Measurements from ENCODE around the gene TRMT5.

Gene TRMT5

GRCh38 chr14:60963761-60964160 lies 17.1 kb downstream of the TRMT5 start:
- no peak for DNase-seq (ENCODE audit: low spot score)

- DNase-seq (ENCODE audit: low spot score), result no peak
Observed at GRCh38 chr14:60958146-60958545, 22.7 kb downstream of the TRMT5 start.

GRCh38 chr14:60956632-60957031 lies 24.2 kb downstream of the TRMT5 start:
- no peak for DNase-seq (ENCODE audit: low spot score)

- DNase-seq (ENCODE audit: low spot score), result no peak
Observed at GRCh38 chr14:60956202-60956601, 24.7 kb downstream of the TRMT5 start.

GRCh38 chr14:60951776-60952435 lies 29.0 kb downstream of the TRMT5 start:
- DNase-seq (ENCODE audit: low spot score), result no peak

GRCh38 chr14:60946773-60947172 lies 34.1 kb downstream of the TRMT5 start:
- DNase-seq (ENCODE audit: low spot score), result no peak

- no peak for DNase-seq (ENCODE audit: low spot score)
Observed at GRCh38 chr14:60945984-60946383, 34.9 kb downstream of the TRMT5 start.

GRCh38 chr14:60944204-60944603 lies 36.7 kb downstream of the TRMT5 start:
- DNase-seq (ENCODE audit: low spot score), result no peak

- DNase-seq (ENCODE audit: low spot score), result no peak
Observed at GRCh38 chr14:60943637-60944032, 37.2 kb downstream of the TRMT5 start.

GRCh38 chr14:60935319-60935718 lies 45.6 kb downstream of the TRMT5 start:
- DNase-seq (ENCODE audit: low spot score), result no peak

- no peak for DNase-seq (ENCODE audit: low spot score)
Observed at GRCh38 chr14:60933920-60934655, 46.8 kb downstream of the TRMT5 start.

GRCh38 chr14:60931218-60931617 lies 49.7 kb downstream of the TRMT5 start:
- DNase-seq (ENCODE audit: low spot score), result no peak

GRCh38 chr14:60926002-60926401 lies 54.9 kb downstream of the TRMT5 start:
- no peak for DNase-seq (ENCODE audit: low spot score)

- DNase-seq (ENCODE audit: low spot score), result no peak
Observed at GRCh38 chr14:60925286-60925685, 55.6 kb downstream of the TRMT5 start.

- DNase-seq (ENCODE audit: low spot score), result no peak
Observed at GRCh38 chr14:60922050-60922449, 58.8 kb downstream of the TRMT5 start.

All from ecto neural progenitor cell (in vitro differentiated cells).